PC-3 (cell line): ENCODE results near the gene ANKRD40. TPM values are rescaled to one million over a fixed set of nuclear protein-coding genes. Genes with fewer than 3 reads are reported as not detected.

ENCODE experiments used
- ATAC-seq: fragments of 200-7000 bp; cut with Tn5 transposase; 2 replicates; pipeline ENCODE4 v1.9.1; 2020; ENCODE audit warnings: mild to moderate bottlenecking, moderate library complexity
- BruUV-seq: library from RNA; stranded (reverse); fragments of 400-500 nt; replicated peaks from 2 replicates; lab custom pipeline; 2021; lab: Mats Ljungman, UMichigan
- CTCF ChIA-PET: fragments of 300-600 bp; sonication (Branson Sonifier 250); formaldehyde crosslinking; loops from one replicate; lab custom pipeline; 2022; ENCODE audit warnings: antibody characterized with exemption; lab: Charles Lee
- POLR2A ChIA-PET: fragments of 300-600 bp; sonication (Branson Sonifier 250); formaldehyde crosslinking; loops from one replicate; lab custom pipeline; 2022; ENCODE audit warnings: antibody characterized with exemption; ENCODE audit not compliant: unreplicated experiment; lab: Charles Lee
- DNase-seq: peaks from one replicate; pipeline ENCODE4 v3.0.0-alpha.2; 2015
- H2AFZ ChIP-seq: fragments of 300-600 bp; sonication (generic); 2 replicates; pipeline ENCODE4 v1.6.0; 2016; ENCODE audit warnings: antibody characterized with exemption, low read length
- H3F3A ChIP-seq: fragments of 300-600 bp; sonication (generic); one replicate; pipeline ENCODE4 v1.6.0; 2017; ENCODE audit warnings: antibody characterized with exemption, low read length, control low read depth, mild to moderate bottlenecking; ENCODE audit not compliant: unreplicated experiment
- H3K27ac ChIP-seq: fragments of 300-600 bp; sonication (generic); 2 replicates; pipeline ENCODE4 v1.5.1; 2016; ENCODE audit warnings: mild to moderate bottlenecking, low read length
- H3K27me3 ChIP-seq: fragments of 300-600 bp; sonication (generic); 2 replicates; pipeline ENCODE4 v1.6.1; 2016; ENCODE audit warnings: low read length, mixed read lengths
- H3K36me3 ChIP-seq: fragments of 300-600 bp; sonication (generic); 2 replicates; pipeline ENCODE4 v1.6.1; 2016; ENCODE audit warnings: low read depth, mixed run types, low read length, mixed read lengths
- H3K4me1 ChIP-seq: fragments of 300-600 bp; sonication (generic); 2 replicates; pipeline ENCODE4 v1.5.1; 2016; ENCODE audit warnings: low read length; ENCODE audit not compliant: insufficient read depth
- H3K4me2 ChIP-seq: fragments of 300-600 bp; sonication (generic); 2 replicates; pipeline ENCODE4 v1.6.0; 2016; ENCODE audit warnings: low read length
- H3K4me3 ChIP-seq: fragments of 300-600 bp; sonication (generic); 2 replicates; pipeline ENCODE4 v1.5.1; 2016; ENCODE audit warnings: mild to moderate bottlenecking, low read length, mixed read lengths
- H3K79me2 ChIP-seq: fragments of 300-600 bp; sonication (generic); 2 replicates; pipeline ENCODE4 v1.6.1; 2017; ENCODE audit warnings: low read length, mixed read lengths
- H3K9ac ChIP-seq: fragments of 300-600 bp; sonication (generic); 2 replicates; pipeline ENCODE4 v1.6.0; 2016; ENCODE audit warnings: mild to moderate bottlenecking, low read length
- H3K9me2 ChIP-seq: fragments of 300-600 bp; sonication (generic); replicated peaks from 2 replicates; pipeline ENCODE4 v1.6.1; 2016; ENCODE audit warnings: mixed run types, low read length, mixed read lengths
- H3K9me3 ChIP-seq: fragments of 300-600 bp; sonication (generic); 2 replicates; pipeline ENCODE4 v1.6.1; 2016; ENCODE audit warnings: low read length, mixed read lengths
- H4K20me1 ChIP-seq: fragments of 300-600 bp; sonication (generic); 2 replicates; pipeline ENCODE4 v1.6.1; 2016; ENCODE audit warnings: low read length, mixed read lengths
- EZH2 ChIP-seq: fragments of 300-600 bp; sonication (generic); IDR thresholded peaks from one replicate; pipeline ENCODE4 v1.6.1; 2017; ENCODE audit warnings: antibody characterized with exemption, mild to moderate bottlenecking, low read length; ENCODE audit not compliant: unreplicated experiment
- EZH2phosphoT487 ChIP-seq: fragments of 300-600 bp; sonication (generic); IDR thresholded peaks from 2 replicates; pipeline ENCODE4 v1.6.1; 2018; ENCODE audit warnings: mild to moderate bottlenecking, antibody characterized with exemption, low read length, borderline replicate concordance
- intact Hi-C: fragments of 100-400 bp; cut with micrococcal nuclease; formaldehyde crosslinking; loops from 2 replicates; pipeline ENCODE4 v1.9.0; 2023
- total RNA-seq: library from RNA; depleted of rRNA; stranded (reverse); fragments of >200 nt; gene quantifications from 2 replicates; pipeline ENCODE4 v1.2.3, GENCODE V29; 2014
- TF ChIP-seq, protein P1 (sequence below): fragments of 300-600 bp; sonication (generic); conservative IDR thresholded peaks from 2 replicates; pipeline ENCODE4 v1.5.1; 2017; ENCODE audit warnings: antibody characterized with exemption, low read depth, mild to moderate bottlenecking, low read length

ANKRD40 gene
- total RNA-seq, 1 experiment from 2014 or later = 44.2 TPM

DNA sequence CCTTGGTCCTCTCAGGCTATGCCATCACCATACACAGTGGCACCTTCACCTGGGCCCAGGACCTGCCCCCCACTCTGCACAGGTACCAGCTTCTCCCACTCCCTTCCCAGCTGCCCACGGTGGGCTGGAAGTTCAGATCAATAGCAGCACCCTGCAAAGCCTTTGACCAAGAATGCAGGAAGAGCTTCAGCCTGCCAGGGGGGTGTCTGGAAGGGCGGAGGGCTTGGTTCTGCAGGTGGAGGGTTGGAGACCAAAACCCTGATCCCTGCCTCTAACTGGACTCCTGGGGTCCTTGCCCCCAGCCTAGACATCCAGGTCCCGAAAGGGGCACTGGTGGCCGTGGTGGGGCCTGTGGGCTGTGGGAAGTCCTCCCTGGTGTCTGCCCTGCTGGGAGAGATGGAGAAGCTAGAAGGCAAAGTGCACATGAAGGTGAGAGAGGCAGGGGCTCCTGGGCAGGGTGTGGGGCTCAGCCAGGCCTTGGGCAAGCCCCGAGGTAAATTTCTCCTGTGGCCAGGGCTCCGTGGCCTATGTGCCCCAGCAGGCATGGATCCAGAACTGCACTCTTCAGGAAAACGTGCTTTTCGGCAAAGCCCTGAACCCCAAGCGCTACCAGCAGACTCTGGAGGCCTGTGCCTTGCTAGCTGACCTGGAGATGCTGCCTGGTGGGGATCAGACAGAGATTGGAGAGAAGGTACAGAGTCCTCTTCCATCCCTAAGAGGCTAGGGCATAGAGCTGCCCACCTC, 38.7 kb downstream of the ANKRD40 start:
- Histone ChIP-seq H3K4me1 (peaks cover 24% of the 10 kb centered on the region), H3K4me2 (no peak overlapping the region), H3K79me2 (no peaks in the 10 kb centered on the region), H4K20me1 (no peaks in the 10 kb centered on the region), H3K9me2 (no peaks in the 10 kb centered on the region), H3K27ac (no peak overlapping the region), H3K9ac (no peak overlapping the region), H3K9me3 (no peaks in the 10 kb centered on the region), H3K36me3 (no peaks in the 10 kb centered on the region), H2AFZ (no peak overlapping the region), H3F3A (no peaks in the 10 kb centered on the region), H3K4me3 (no peak overlapping the region), H3K27me3 (no peaks in the 10 kb centered on the region)
- CTCF ChIA-PET = no interaction called here
- POLR2A ChIA-PET = interaction anchor here (0.6 kb wide), 2 partner anchors 34 to 182 kb away, joined by 15 to 17 read pairs; no protein-coding TSS in a partner anchor
- TF ChIP-seq EZH2 (no peak), EZH2phosphoT487 (no peak)
- TF ChIP-seq, protein P1, sequence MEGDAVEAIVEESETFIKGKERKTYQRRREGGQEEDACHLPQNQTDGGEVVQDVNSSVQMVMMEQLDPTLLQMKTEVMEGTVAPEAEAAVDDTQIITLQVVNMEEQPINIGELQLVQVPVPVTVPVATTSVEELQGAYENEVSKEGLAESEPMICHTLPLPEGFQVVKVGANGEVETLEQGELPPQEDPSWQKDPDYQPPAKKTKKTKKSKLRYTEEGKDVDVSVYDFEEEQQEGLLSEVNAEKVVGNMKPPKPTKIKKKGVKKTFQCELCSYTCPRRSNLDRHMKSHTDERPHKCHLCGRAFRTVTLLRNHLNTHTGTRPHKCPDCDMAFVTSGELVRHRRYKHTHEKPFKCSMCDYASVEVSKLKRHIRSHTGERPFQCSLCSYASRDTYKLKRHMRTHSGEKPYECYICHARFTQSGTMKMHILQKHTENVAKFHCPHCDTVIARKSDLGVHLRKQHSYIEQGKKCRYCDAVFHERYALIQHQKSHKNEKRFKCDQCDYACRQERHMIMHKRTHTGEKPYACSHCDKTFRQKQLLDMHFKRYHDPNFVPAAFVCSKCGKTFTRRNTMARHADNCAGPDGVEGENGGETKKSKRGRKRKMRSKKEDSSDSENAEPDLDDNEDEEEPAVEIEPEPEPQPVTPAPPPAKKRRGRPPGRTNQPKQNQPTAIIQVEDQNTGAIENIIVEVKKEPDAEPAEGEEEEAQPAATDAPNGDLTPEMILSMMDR = no peak
- no TSS peak for BruUV-seq
- DNase-seq (no peak), ATAC-seq (no peak)
- intact Hi-C loops = no loop called here

DNA sequence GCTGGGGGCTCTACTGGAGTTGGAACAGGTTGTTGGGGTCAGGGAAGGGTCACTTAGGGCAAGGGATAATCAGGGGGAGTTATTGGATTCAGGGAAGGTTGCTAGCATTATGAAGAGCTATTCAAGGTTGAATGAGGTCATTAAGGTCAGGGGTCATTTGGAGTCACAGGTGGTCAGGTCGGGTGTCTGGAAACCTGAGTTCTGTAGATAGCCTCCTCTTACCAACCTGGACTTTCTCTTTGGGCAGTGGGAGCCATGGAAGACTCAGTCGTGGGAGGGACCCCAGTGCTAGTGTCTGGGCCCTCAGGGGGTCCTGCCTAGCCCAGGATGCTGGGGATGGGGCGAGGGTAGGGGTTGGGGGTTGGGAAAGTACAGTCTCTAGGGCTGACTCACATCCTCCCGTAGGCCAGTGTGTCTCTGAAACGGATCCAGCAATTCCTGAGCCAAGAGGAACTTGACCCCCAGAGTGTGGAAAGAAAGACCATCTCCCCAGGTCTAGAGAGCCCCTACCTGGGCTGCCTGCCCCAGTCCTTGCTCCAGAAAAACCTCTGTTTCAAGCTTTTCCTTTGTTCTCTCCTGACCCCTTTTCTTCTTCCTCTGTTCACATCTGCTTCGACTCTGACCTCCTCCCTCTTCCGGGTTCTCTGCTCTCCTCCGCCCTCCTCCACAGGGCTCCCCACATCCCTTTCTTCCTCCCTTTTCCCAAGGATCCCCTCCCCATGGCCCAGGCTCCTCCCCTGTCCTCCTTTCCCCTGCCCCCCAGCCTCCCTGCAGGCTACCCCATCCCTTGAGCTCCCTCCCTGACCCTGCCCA, 39.5 kb downstream of the ANKRD40 start:
- H4K20me1 ChIP-seq = no peaks in the 10 kb centered on the region
- no peak overlapping the region for H3K4me3 ChIP-seq
- TF ChIP-seq EZH2 (no peak), EZH2phosphoT487 (no peak)
- TF ChIP-seq, protein P1 = no peak
- no peaks in the 10 kb centered on the region for H3K27me3 ChIP-seq
- no peaks in the 10 kb centered on the region for H3K36me3 ChIP-seq
- ChIA-PET POLR2A (interaction anchor here (0.6 kb wide), 2 partner anchors 35 to 181 kb away, joined by 15 to 17 read pairs; no protein-coding TSS in a partner anchor), CTCF (no interaction called here)
- H3K4me2 ChIP-seq = peak overlapping the region; percentile 59
- H2AFZ ChIP-seq = no peak overlapping the region
- no peaks in the 10 kb centered on the region for H3K79me2 ChIP-seq
- peaks cover 20% of the 10 kb centered on the region for H3K4me1 ChIP-seq
- DNase-seq = peak; percentile 39
- no peak overlapping the region for H3K9ac ChIP-seq
- no peaks in the 10 kb centered on the region for H3K9me2 ChIP-seq
- H3F3A ChIP-seq = no peaks in the 10 kb centered on the region
- no peaks in the 10 kb centered on the region for H3K9me3 ChIP-seq
- peak; percentile 47 for ATAC-seq
- intact Hi-C loops = no loop called here
- BruUV-seq = no TSS peak
- no peak overlapping the region for H3K27ac ChIP-seq
